NT2/D1 (cell line): ENCODE results near the gene ZFR.

ENCODE experiments used
- DNase-seq: peaks from one replicate; pipeline ENCODE4 v3.0.0-alpha.2; 2011; ENCODE audit warnings: low read depth, low spot score
- H3K27me3 ChIP-seq: 2 replicates; pipeline ENCODE4 v1.6.0; 2011; ENCODE audit warnings: mild to moderate bottlenecking; ENCODE audit not compliant: insufficient read length, insufficient read depth
- H3K36me3 ChIP-seq: 2 replicates; pipeline ENCODE4 v1.6.1; 2011; ENCODE audit warnings: mild to moderate bottlenecking, low read length, mixed read lengths; ENCODE audit not compliant: insufficient read depth, insufficient read length
- H3K4me1 ChIP-seq: 2 replicates; pipeline ENCODE4 v1.5.1; 2011; ENCODE audit not compliant: insufficient read depth, insufficient read length
- H3K4me3 ChIP-seq: 2 replicates; pipeline ENCODE4 v1.5.1; 2011; ENCODE audit warnings: low read depth; ENCODE audit not compliant: insufficient read length
- H3K9ac ChIP-seq: 2 replicates; pipeline ENCODE4 v1.6.0; 2011; ENCODE audit warnings: low read depth; ENCODE audit not compliant: insufficient read length
- H3K9me3 ChIP-seq: 2 replicates; pipeline ENCODE4 v1.5.1; 2011; ENCODE audit warnings: mild to moderate bottlenecking, low read length; ENCODE audit not compliant: insufficient read depth
- SUZ12 ChIP-seq: IDR thresholded peaks from 2 replicates; pipeline ENCODE4 v1.6.1; 2011; ENCODE audit not compliant: insufficient read length, insufficient read depth; ENCODE audit errors: extremely low read depth
- YY1 ChIP-seq: IDR thresholded peaks from 2 replicates; pipeline ENCODE4 v1.6.1; 2011; ENCODE audit not compliant: insufficient read length, insufficient read depth
- ZNF274 ChIP-seq: IDR thresholded peaks from 2 replicates; pipeline ENCODE4 v1.6.1; 2011; ENCODE audit warnings: mild to moderate bottlenecking, low read depth, low read length

The ZFR gene

GRCh38 chr5:32312595-32313332 is 131.8 kb downstream of the ZFR start, which contains the start of gene MTMR12:
TSS of gene MTMR12 (minus strand) at chr5:32312939. CDS start at chr5:32312838, 101 bp downstream.
- H3K4me1 ChIP-seq, result no peaks in the 10 kb centered on the region
- no peaks in the 10 kb centered on the region for H3K9me3 ChIP-seq
- peak; percentile 95 for DNase-seq
- H3K36me3 ChIP-seq, result no peaks in the 10 kb centered on the region
- no peak for TF ChIP-seq YY1
- no peaks in the 10 kb centered on the region for H3K27me3 ChIP-seq
- peak within 1 kb of the TSS; percentile 78 for H3K4me3 ChIP-seq
- peak within 1 kb of the TSS; percentile 90 for H3K9ac ChIP-seq

- TF ChIP-seq ZNF274 (no peak), YY1 (no peak), SUZ12 (no peak)
- H3K9ac ChIP-seq, result peak overlapping the region; percentile 90
- no peaks in the 10 kb centered on the region for H3K9me3 ChIP-seq
- H3K4me1 ChIP-seq, result no peaks in the 10 kb centered on the region
- H3K36me3 ChIP-seq, result no peaks in the 10 kb centered on the region
- peak overlapping the region; percentile 78 for H3K4me3 ChIP-seq
- peak; percentile 2 for DNase-seq
- H3K27me3 ChIP-seq, result no peaks in the 10 kb centered on the region
Observed at GRCh38 chr5:32312197-32312594, 132.3 kb downstream of the ZFR start.

- Histone ChIP-seq H3K4me1 (no peaks in the 10 kb centered on the region), H3K36me3 (no peaks in the 10 kb centered on the region), H3K9me3 (no peaks in the 10 kb centered on the region), H3K9ac (peak overlapping the region; percentile 90), H3K4me3 (peak overlapping the region; percentile 78), H3K27me3 (no peaks in the 10 kb centered on the region)
- no peak for TF ChIP-seq ZNF274
- no peak for TF ChIP-seq YY1
- TF ChIP-seq SUZ12, result no peak
- DNase-seq, result peak; percentile 8
Observed at GRCh38 chr5:32311404-32312196, 132.9 kb downstream of the ZFR start.

- Histone ChIP-seq H3K36me3 (no peaks in the 10 kb centered on the region), H3K4me1 (no peaks in the 10 kb centered on the region), H3K9ac (no peak overlapping the region), H3K4me3 (no peak overlapping the region), H3K27me3 (no peaks in the 10 kb centered on the region), H3K9me3 (no peaks in the 10 kb centered on the region)
- DNase-seq, result no peak
- TF ChIP-seq ZNF274 (no peak), SUZ12 (no peak), YY1 (no peak)
Observed at GRCh38 chr5:32309761-32310160, 134.8 kb downstream of the ZFR start.

GRCh38 chr5:32308946-32309345 is 135.6 kb downstream of the ZFR start:
- H3K4me1 ChIP-seq, result no peaks in the 10 kb centered on the region
- no peak overlapping the region for H3K4me3 ChIP-seq
- H3K9me3 ChIP-seq, result no peaks in the 10 kb centered on the region
- TF ChIP-seq ZNF274, result no peak
- no peaks in the 10 kb centered on the region for H3K27me3 ChIP-seq
- no peaks in the 10 kb centered on the region for H3K36me3 ChIP-seq
- DNase-seq, result no peak
- H3K9ac ChIP-seq, result no peak overlapping the region

GRCh38 chr5:32307769-32308194 is 136.8 kb downstream of the ZFR start:
- Histone ChIP-seq H3K4me3 (no peak overlapping the region), H3K9ac (no peak overlapping the region), H3K27me3 (no peaks in the 10 kb centered on the region), H3K36me3 (no peaks in the 10 kb centered on the region), H3K4me1 (no peaks in the 10 kb centered on the region), H3K9me3 (no peaks in the 10 kb centered on the region)
- no peak for DNase-seq
- TF ChIP-seq SUZ12, result no peak
- no peak for TF ChIP-seq YY1
- no peak for TF ChIP-seq ZNF274

GRCh38 chr5:32304622-32305021 is 139.9 kb downstream of the ZFR start:
- DNase-seq, result no peak
- no peaks in the 10 kb centered on the region for H3K4me1 ChIP-seq
- no peak overlapping the region for H3K9ac ChIP-seq
- no peak for TF ChIP-seq YY1
- no peaks in the 10 kb centered on the region for H3K27me3 ChIP-seq
- H3K9me3 ChIP-seq, result no peaks in the 10 kb centered on the region
- H3K4me3 ChIP-seq, result no peak overlapping the region
- H3K36me3 ChIP-seq, result no peaks in the 10 kb centered on the region
